ENCODE results near the gene KCNMA1. TPM values are rescaled to one million over a fixed set of nuclear protein-coding genes. Genes with fewer than 3 reads are reported as not detected.

KCNMA1 gene
- total RNA-seq, 1 experiment from 2014 or later = 0.49 TPM

DNA sequence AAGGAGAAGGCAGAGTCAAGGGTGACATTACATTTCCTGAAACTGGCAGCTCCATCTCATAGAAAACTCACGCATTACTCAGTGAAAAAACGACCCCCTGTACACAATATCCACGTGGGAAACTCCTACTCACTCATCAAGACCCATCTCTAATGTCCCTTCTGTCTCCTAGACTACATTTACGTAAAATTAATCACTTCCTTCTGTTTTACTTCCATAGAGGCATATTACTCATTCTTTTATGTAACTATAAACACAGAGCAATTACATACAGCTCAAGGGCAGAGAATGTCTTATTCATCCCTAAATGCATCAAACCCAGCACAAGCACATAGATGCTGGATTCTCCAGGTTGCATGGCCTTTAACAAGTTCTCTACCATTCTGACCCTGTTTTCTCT is 281.8 kb downstream of the KCNMA1 start:
- POLR2A ChIA-PET = no interaction called here
- RAD21 ChIA-PET (ENCODE audit: low non-redundant PET in 1 of 2, low total read pairs in 2 of 2, uncharacterized antibody in 2 of 2, unreplicated experiment in 2 of 2) = interaction anchor here in 1 of 2 experiments (0.6 kb wide), 1 partner anchor 28 kb away, joined by 7 read pairs; no protein-coding TSS in a partner anchor

More for the DNA sequence above, 281.8 kb downstream of the KCNMA1 start:
- ATAC-seq (no peak), DNase-seq (ENCODE audit: low read depth, low spot score) (no peak)
- Histone ChIP-seq H4K20me1 (ENCODE audit: insufficient read depth) (no peaks in the 10 kb centered on the region), H3K27me3 (ENCODE audit: insufficient read depth, low read length) (peaks cover 12% of the 10 kb centered on the region; the same call in 1 of the 2 replicates), H3K9ac (ENCODE audit: low read length) (no peak overlapping the region), H3K4me1 (ENCODE audit: control insufficient read depth in 1 of 2, insufficient read depth in 2 of 2, low read length in 2 of 2) (peaks cover 5 to 10% of the 10 kb centered on the region in 2 experiments), H3K79me2 (ENCODE audit: insufficient read depth, low read length) (no peaks in the 10 kb centered on the region), H3K9me2 (ENCODE audit: insufficient read depth) (no peaks in the 10 kb centered on the region), H3K4me2 (ENCODE audit: low read length) (no peak overlapping the region), H3K9me3 (ENCODE audit: control insufficient read depth in 1 of 2, insufficient read depth in 1 of 2, low read depth in 1 of 2, low read length in 2 of 2) (no peaks in the 10 kb centered on the region), H2AFZ (ENCODE audit: low read depth, low read length, poor library complexity, severe bottlenecking) (no peak overlapping the region), H3K36me3 (ENCODE audit: control insufficient read depth in 1 of 2, insufficient read depth in 2 of 2, low read length in 2 of 2) (no peaks in the 10 kb centered on the region), H3K4me3 (replicated peaks in 1 of 2; ENCODE audit: low read depth in 1 of 2, low read length in 2 of 2) (no peak overlapping the region), H3K27ac (ENCODE audit: low read depth, low read length) (no peak overlapping the region)
- CTCF ChIA-PET = no interaction called here
- intact Hi-C loops (cut with micrococcal nuclease) = no loop called here
- no peak for TF ChIP-seq CEBPB (IDR thresholded peaks at IDR 0.05; ENCODE audit: low read depth)
- TF ChIP-seq TCF7L2 (IDR thresholded peaks at IDR 0.05; ENCODE audit: borderline replicate concordance, extremely low read depth, insufficient read depth, insufficient read length) = no peak
- TF ChIP-seq FOSL1 (IDR thresholded peaks at IDR 0.05; ENCODE audit: low read depth) = no peak
- no peak for TF ChIP-seq ZNF274 (IDR thresholded peaks at IDR 0.05; ENCODE audit: low read depth, low read length)
- TF ChIP-seq EZH2 (IDR thresholded peaks at IDR 0.05) = no peak
- TF ChIP-seq, protein P1, sequence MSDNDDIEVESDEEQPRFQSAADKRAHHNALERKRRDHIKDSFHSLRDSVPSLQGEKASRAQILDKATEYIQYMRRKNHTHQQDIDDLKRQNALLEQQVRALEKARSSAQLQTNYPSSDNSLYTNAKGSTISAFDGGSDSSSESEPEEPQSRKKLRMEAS (IDR thresholded peaks at IDR 0.05) = no peak
- TF ChIP-seq RAD21 (IDR thresholded peaks at IDR 0.05; ENCODE audit: low read depth) = no peak
- TF ChIP-seq, protein P2, sequence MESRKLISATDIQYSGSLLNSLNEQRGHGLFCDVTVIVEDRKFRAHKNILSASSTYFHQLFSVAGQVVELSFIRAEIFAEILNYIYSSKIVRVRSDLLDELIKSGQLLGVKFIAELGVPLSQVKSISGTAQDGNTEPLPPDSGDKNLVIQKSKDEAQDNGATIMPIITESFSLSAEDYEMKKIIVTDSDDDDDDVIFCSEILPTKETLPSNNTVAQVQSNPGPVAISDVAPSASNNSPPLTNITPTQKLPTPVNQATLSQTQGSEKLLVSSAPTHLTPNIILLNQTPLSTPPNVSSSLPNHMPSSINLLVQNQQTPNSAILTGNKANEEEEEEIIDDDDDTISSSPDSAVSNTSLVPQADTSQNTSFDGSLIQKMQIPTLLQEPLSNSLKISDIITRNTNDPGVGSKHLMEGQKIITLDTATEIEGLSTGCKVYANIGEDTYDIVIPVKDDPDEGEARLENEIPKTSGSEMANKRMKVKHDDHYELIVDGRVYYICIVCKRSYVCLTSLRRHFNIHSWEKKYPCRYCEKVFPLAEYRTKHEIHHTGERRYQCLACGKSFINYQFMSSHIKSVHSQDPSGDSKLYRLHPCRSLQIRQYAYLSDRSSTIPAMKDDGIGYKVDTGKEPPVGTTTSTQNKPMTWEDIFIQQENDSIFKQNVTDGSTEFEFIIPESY (IDR thresholded peaks at IDR 0.05; ENCODE audit: extremely low read depth, insufficient replicate concordance, low read length) = no peak
- no peak for TF ChIP-seq POLR2A (IDR thresholded peaks at IDR 0.05; ENCODE audit: borderline replicate concordance, extremely low read depth, insufficient read depth, insufficient read length)
- TF ChIP-seq YY1 (IDR thresholded peaks at IDR 0.05; ENCODE audit: extremely low read depth, insufficient replicate concordance, low read depth, low read length) = no peak
- TF ChIP-seq EGR1 (IDR thresholded peaks at IDR 0.05; ENCODE audit: low read depth) = no peak
- TF ChIP-seq SIN3A (IDR thresholded peaks at IDR 0.05; ENCODE audit: low read depth) = no peak
- no peak for TF ChIP-seq POLR2AphosphoS5 (IDR thresholded peaks at IDR 0.05; ENCODE audit: low read depth, low read length)
- TF ChIP-seq, protein P3, sequence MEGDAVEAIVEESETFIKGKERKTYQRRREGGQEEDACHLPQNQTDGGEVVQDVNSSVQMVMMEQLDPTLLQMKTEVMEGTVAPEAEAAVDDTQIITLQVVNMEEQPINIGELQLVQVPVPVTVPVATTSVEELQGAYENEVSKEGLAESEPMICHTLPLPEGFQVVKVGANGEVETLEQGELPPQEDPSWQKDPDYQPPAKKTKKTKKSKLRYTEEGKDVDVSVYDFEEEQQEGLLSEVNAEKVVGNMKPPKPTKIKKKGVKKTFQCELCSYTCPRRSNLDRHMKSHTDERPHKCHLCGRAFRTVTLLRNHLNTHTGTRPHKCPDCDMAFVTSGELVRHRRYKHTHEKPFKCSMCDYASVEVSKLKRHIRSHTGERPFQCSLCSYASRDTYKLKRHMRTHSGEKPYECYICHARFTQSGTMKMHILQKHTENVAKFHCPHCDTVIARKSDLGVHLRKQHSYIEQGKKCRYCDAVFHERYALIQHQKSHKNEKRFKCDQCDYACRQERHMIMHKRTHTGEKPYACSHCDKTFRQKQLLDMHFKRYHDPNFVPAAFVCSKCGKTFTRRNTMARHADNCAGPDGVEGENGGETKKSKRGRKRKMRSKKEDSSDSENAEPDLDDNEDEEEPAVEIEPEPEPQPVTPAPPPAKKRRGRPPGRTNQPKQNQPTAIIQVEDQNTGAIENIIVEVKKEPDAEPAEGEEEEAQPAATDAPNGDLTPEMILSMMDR (IDR thresholded peaks at IDR 0.05 in 2 of 3, conservative IDR thresholded peaks at IDR 0.05 in 1 of 3; ENCODE audit: borderline replicate concordance in 1 of 3, insufficient read depth in 1 of 3, low read depth in 2 of 3, low read length in 2 of 3) = no peak
- TF ChIP-seq, protein P4, sequence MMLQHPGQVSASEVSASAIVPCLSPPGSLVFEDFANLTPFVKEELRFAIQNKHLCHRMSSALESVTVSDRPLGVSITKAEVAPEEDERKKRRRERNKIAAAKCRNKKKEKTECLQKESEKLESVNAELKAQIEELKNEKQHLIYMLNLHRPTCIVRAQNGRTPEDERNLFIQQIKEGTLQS (IDR thresholded peaks at IDR 0.05) = no peak
- no peak for TF ChIP-seq JUND (IDR thresholded peaks at IDR 0.05)
- no peak for TF ChIP-seq SRF (IDR thresholded peaks at IDR 0.05; ENCODE audit: low read depth)
- TF ChIP-seq ZFX (IDR thresholded peaks at IDR 0.05) = no peak
- BruUV-seq (replicated peaks) = no TSS peak

All from HCT116 (cell line).